ENCODE measurements around the gene SDK2.

DNA sequence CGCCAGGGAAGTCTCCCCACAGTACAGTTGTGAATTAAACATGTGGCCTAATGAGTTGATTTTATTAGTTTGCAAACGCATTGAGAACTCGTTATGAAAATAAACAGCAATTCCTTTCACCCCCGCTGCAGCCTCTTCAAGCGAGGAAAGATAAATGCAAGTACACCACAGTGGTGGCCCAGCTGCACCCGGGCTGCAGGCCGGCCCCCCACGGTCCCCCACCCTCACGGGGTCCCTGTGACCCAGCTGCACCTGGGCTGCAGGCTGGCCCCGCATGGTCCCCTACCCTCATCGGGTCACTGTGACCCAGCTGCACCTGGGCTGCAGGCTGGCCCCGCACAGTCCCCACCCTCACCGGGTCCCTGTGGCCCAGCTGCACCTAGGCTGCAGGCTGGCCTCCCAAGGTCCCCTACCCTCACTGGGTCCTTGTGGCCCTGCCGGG, 32.2 kb downstream of the SDK2 start:
- TF ChIP-seq, protein P1, sequence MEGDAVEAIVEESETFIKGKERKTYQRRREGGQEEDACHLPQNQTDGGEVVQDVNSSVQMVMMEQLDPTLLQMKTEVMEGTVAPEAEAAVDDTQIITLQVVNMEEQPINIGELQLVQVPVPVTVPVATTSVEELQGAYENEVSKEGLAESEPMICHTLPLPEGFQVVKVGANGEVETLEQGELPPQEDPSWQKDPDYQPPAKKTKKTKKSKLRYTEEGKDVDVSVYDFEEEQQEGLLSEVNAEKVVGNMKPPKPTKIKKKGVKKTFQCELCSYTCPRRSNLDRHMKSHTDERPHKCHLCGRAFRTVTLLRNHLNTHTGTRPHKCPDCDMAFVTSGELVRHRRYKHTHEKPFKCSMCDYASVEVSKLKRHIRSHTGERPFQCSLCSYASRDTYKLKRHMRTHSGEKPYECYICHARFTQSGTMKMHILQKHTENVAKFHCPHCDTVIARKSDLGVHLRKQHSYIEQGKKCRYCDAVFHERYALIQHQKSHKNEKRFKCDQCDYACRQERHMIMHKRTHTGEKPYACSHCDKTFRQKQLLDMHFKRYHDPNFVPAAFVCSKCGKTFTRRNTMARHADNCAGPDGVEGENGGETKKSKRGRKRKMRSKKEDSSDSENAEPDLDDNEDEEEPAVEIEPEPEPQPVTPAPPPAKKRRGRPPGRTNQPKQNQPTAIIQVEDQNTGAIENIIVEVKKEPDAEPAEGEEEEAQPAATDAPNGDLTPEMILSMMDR (conservative IDR thresholded peaks at IDR 0.05 in 1 of 2, IDR thresholded peaks at IDR 0.05 in 1 of 2; ENCODE audit: extremely low read depth in 1 of 2, insufficient read depth in 1 of 2, low read depth in 1 of 2, low read length in 2 of 2), result no peak
- TF ChIP-seq EZH2 (IDR thresholded peaks at IDR 0.05; ENCODE audit: borderline replicate concordance, low read length), result no peak
